B cell (primary cell): Measurements from ENCODE around the gene TOP3B.

Experiments used
- CTCF ChIP-seq: fragments of 200-600 bp; IDR thresholded peaks from one replicate; pipeline ENCODE4 v1.8.0; 2022; ENCODE audit warnings: antibody characterized with exemption, mild to moderate bottlenecking
- EZH2 ChIP-seq: IDR thresholded peaks from 2 replicates; pipeline ENCODE4 v1.6.1; 2012; ENCODE audit warnings: borderline replicate concordance, low read depth, mild to moderate bottlenecking, moderate library complexity, low read length; ENCODE audit not compliant: insufficient read depth, poor library complexity, severe bottlenecking

DNA sequence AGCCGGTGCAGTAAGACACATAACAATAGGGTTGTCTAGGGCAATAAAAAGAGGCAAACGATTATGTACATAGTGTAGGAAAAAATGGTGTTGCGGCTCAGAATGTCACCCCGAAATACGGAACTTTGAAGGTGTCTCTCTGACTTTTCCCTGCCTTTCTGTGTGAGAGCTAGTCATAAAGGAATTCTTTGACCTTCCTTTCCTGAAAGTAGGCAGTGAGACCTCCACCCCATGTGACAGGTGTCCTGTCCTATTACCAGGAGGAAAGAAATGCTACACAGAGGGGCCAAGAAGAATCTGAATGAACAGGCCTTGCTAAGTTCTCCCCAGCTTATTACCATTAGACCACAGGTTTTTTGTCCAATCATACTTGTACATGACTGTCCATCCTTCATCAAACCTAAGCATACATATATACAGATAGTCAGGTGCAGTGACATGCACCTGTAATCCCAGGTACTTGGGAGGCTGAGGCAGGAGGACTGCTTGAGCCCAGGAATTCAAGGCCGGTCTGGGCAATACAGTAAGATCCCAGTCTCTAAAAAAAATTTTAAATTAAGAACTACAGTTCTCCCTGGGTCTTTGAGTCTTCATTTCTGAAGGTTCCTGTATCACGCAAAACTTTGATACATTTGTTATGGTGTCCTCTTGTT, 16.1 kb upstream of the TOP3B start:
- no peak for TF ChIP-seq EZH2
- no peak for TF ChIP-seq CTCF
